GM12892 (cell line): Measurements from ENCODE around the gene DHCR7.

Source experiments
- POLR2A ChIP-seq: IDR thresholded peaks from 2 replicates; pipeline ENCODE4 v1.6.1; 2011; ENCODE audit warnings: low read depth, low read length, control low read depth
- POLR2AphosphoS5 ChIP-seq: IDR thresholded peaks from 2 replicates; pipeline ENCODE4 v1.6.1; 2011; ENCODE audit warnings: low read depth, low read length, control low read depth
- TAF1 ChIP-seq: IDR thresholded peaks from 2 replicates; pipeline ENCODE4 v1.6.1; 2011; ENCODE audit warnings: low read depth, mild to moderate bottlenecking, control low read depth, low read length, borderline replicate concordance

GRCh38 chr11:71484248-71485062 is 36.3 kb upstream of the DHCR7 start:
- TF ChIP-seq POLR2AphosphoS5 (peak; percentile 24; the same call in 1 of the 2 replicates), POLR2A (no peak), TAF1 (no peak)
